H54 (cell line): ENCODE results near the gene CACNA1C.

Source experiments
- DNase-seq: peaks from one replicate; pipeline ENCODE4 v3.0.0; 2011; ENCODE audit warnings: low spot score, mixed read lengths; ENCODE audit not compliant: insufficient read length
- FAIRE-seq: peaks from 3 replicates; lab custom pipeline; 2011; peaks lifted over from hg19 to GRCh38; lab: Jason Lieb, UNC
- POLR2A ChIP-seq: IDR thresholded peaks from 2 replicates; pipeline ENCODE4 v1.6.1; 2011; ENCODE audit warnings: low read depth, mild to moderate bottlenecking, low read length

CACNA1C gene

GRCh38 chr12:2222691-2223090, 169.9 kb downstream of the CACNA1C start:
- FAIRE-seq: no peak

GRCh38 chr12:2224961-2225360, 172.2 kb downstream of the CACNA1C start:
- no peak for TF ChIP-seq POLR2A
- no peak for FAIRE-seq
- DNase-seq: no peak

More at GRCh38 chr12:2222691-2223090, 169.9 kb downstream of the CACNA1C start:
- no peak for TF ChIP-seq POLR2A
- no peak for DNase-seq

GRCh38 chr12:2225696-2226095, 172.9 kb downstream of the CACNA1C start:
- FAIRE-seq: no peak
- DNase-seq: no peak
- no peak for TF ChIP-seq POLR2A

GRCh38 chr12:2226641-2227040, 173.9 kb downstream of the CACNA1C start:
- no peak for DNase-seq
- FAIRE-seq: no peak
- no peak for TF ChIP-seq POLR2A

GRCh38 chr12:2227360-2227759, 174.6 kb downstream of the CACNA1C start:
- TF ChIP-seq POLR2A: no peak
- DNase-seq (no peak), FAIRE-seq (no peak)

GRCh38 chr12:2228535-2228934, 175.7 kb downstream of the CACNA1C start:
- FAIRE-seq (no peak), DNase-seq (no peak)
- TF ChIP-seq POLR2A: no peak

- no peak for TF ChIP-seq POLR2A
- FAIRE-seq (no peak), DNase-seq (no peak)
These were observed 177.1 kb downstream of the CACNA1C start for GRCh38 chr12:2229661-2230539.

GRCh38 chr12:2231011-2231595, 178.3 kb downstream of the CACNA1C start:
- DNase-seq (no peak), FAIRE-seq (no peak)
- TF ChIP-seq POLR2A: no peak

- FAIRE-seq (no peak), DNase-seq (no peak)
- no peak for TF ChIP-seq POLR2A
These were observed 179.2 kb downstream of the CACNA1C start for GRCh38 chr12:2231956-2232355.

GRCh38 chr12:2233034-2233433, 180.2 kb downstream of the CACNA1C start:
- FAIRE-seq (no peak), DNase-seq (no peak)
- TF ChIP-seq POLR2A: no peak

- FAIRE-seq: no peak
These were observed 181.3 kb downstream of the CACNA1C start for GRCh38 chr12:2234091-2234490.

GRCh38 chr12:2234646-2235350, 182.0 kb downstream of the CACNA1C start:
- FAIRE-seq: no peak
- no peak for TF ChIP-seq POLR2A
- DNase-seq: no peak

More at GRCh38 chr12:2234091-2234490, 181.3 kb downstream of the CACNA1C start:
- no peak for TF ChIP-seq POLR2A
- DNase-seq: no peak

- no peak for FAIRE-seq
- TF ChIP-seq POLR2A: no peak
These were observed 183.9 kb downstream of the CACNA1C start for GRCh38 chr12:2236506-2237294.

More at GRCh38 chr12:2236506-2237294, 183.9 kb downstream of the CACNA1C start:
- DNase-seq: no peak
